Central memory CD8-positive, alpha-beta T cell (primary cell): ENCODE data around the gene CCDC28B.
A peak's percentile ranks its signal among the peaks of the same experiment; 100 is the strongest.

Experiments used
- ATAC-seq: fragments of 150-1000 bp; cut with Tn5 transposase; replicated peaks from 2 replicates; pipeline ENCODE4 v1.10.0; 2022; ENCODE audit warnings: mild to moderate bottlenecking, moderate FRiP score, moderate number of reproducible peaks; ENCODE audit not compliant: poor library complexity, severe bottlenecking; ENCODE audit errors: extremely low read depth
- DNase-seq, 2 donors: peaks; one replicate each; pipeline ENCODE4 v3.0.0; 2021; ENCODE audit warnings: low spot score in 2 of 2
- H3K27ac Mint-ChIP-seq: one replicate; pipeline ENCODE4 v1.8.0; 2022; ENCODE audit warnings: low read depth, mild to moderate bottlenecking, moderate library complexity, mixed read lengths
- H3K27me3 Mint-ChIP-seq: one replicate; pipeline ENCODE4 v1.8.0; 2022; ENCODE audit warnings: mixed read lengths
- H3K36me3 Mint-ChIP-seq: one replicate; pipeline ENCODE4 v1.8.0; 2022; ENCODE audit warnings: mild to moderate bottlenecking, moderate library complexity, mixed read lengths; ENCODE audit not compliant: insufficient read depth
- H3K4me1 Mint-ChIP-seq: one replicate; pipeline ENCODE4 v1.8.0; 2022; ENCODE audit warnings: mixed read lengths
- H3K4me3 Mint-ChIP-seq: one replicate; pipeline ENCODE4 v1.8.0; 2022; ENCODE audit warnings: mild to moderate bottlenecking, moderate library complexity, mixed read lengths
- H3K9me3 Mint-ChIP-seq: one replicate; pipeline ENCODE4 v1.8.0; 2022; ENCODE audit warnings: mixed read lengths

The CCDC28B gene

DNA sequence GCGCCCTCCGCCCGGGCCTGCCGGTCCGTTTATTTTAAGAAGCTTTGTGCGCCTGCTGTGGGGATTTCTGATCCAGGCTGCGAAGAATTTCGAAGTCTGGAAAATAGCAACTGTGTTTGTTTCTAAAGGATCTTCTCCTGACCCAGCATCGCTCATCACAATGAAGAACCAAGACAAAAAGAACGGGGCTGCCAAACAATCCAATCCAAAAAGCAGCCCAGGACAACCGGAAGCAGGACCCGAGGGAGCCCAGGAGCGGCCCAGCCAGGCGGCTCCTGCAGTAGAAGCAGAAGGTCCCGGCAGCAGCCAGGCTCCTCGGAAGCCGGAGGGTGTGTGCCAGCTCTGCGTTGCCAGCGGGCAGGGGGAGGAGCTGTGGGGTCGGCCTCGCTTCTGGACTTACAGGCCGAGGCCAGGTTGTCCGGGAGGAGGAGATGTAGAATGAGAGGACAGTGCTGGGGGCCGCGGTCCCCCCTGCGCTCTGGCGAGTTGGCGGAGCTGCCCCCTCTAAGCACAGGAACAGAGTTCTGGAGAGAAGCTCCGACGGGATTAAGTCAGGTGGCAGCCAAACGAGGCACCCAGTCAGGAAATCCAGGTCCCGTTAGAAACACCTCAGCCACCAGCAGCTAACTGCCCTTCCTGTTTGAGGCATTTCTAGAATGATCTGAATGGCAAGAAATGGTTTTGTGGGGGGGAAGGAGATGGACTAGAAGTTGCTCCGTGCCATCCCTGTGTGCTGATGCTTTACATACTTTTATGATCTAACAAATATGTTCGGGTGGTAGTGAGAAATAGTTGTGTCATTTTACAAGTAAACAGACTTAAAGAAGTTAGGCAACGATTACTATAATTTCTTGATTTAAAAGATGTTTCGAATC is 20.0 kb upstream of the CCDC28B start:
- DNase-seq (no peak), ATAC-seq (peak; percentile 24)
- H3K27ac Mint-ChIP-seq, result peak overlapping the region; percentile 97
- no peaks in the 10 kb centered on the region for H3K27me3 Mint-ChIP-seq
- H3K36me3 Mint-ChIP-seq, result peaks cover 36% of the 10 kb centered on the region
- peaks cover 43% of the 10 kb centered on the region for H3K4me1 Mint-ChIP-seq
- H3K4me3 Mint-ChIP-seq, result peak overlapping the region; percentile 92
- H3K9me3 Mint-ChIP-seq, result no peaks in the 10 kb centered on the region

DNA sequence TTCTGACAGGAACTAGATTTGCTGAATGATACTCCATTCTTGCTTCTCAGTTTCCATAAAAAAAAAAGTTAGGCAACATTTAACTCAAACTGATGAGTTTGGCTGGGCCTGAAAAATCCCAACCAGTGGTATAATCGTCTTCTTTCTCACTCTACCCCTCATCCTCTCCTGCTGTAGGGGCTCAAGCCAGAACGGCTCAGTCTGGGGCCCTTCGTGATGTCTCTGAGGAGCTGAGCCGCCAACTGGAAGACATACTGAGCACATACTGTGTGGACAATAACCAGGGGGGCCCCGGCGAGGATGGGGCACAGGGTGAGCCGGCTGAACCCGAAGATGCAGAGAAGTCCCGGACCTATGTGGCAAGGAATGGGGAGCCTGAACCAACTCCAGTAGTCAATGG is 19.3 kb upstream of the CCDC28B start:
- H3K4me3 Mint-ChIP-seq, result peak overlapping the region; percentile 92
- peak overlapping the region; percentile 97 for H3K27ac Mint-ChIP-seq
- H3K27me3 Mint-ChIP-seq, result no peaks in the 10 kb centered on the region
- H3K9me3 Mint-ChIP-seq, result no peaks in the 10 kb centered on the region
- H3K36me3 Mint-ChIP-seq, result peaks cover 39% of the 10 kb centered on the region
- peaks cover 47% of the 10 kb centered on the region for H3K4me1 Mint-ChIP-seq
- DNase-seq (no peak), ATAC-seq (no peak)

DNA sequence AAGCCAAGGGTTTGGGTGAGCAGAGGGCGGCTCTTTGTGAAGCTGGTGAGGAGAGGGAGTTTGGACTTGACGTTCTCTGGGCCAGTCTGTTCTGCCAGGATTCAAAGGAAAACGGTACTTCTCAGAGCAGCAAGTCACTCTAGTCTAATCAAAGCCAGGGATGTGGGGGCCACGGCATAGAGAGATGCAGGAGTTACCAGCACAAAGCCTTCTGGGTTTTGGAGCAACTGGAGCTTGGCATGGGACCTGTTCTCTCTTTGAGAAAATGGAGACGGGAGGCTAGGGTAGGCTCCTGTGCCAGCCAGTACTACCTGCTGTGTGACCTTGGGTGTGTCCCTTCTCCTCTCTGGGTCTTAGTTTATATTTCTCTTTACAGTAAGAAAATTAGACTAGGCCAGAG is 18.8 kb upstream of the CCDC28B start:
- DNase-seq, result no peak
- peaks cover 44% of the 10 kb centered on the region for H3K36me3 Mint-ChIP-seq
- ATAC-seq, result no peak
- peaks cover 52% of the 10 kb centered on the region for H3K4me1 Mint-ChIP-seq
- H3K27ac Mint-ChIP-seq, result peak overlapping the region; percentile 97
- H3K4me3 Mint-ChIP-seq, result peak overlapping the region; percentile 92
- H3K9me3 Mint-ChIP-seq, result no peaks in the 10 kb centered on the region
- H3K27me3 Mint-ChIP-seq, result no peaks in the 10 kb centered on the region

DNA sequence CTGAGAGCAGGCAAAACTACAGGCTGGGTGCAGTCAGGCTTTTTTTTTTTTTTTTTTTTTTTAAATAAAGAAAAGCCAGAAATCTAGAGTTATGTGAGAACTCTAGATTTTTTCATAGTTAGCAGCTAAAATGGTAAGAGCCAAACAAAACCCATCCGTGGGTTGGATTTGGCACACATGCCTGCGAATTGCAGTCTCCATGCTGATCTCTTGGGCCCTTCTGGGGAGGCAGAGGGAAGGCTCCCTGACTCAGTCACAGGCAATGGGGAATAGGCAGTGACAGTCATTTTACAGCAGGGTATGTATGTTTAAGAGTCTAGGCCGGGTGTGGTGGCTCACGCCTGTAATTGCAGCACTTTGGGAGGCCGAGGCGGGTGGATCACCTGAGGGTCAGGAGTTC is 18.3 kb upstream of the CCDC28B start:
- H3K4me1 Mint-ChIP-seq, result peaks cover 55% of the 10 kb centered on the region
- no peak for DNase-seq

DNA sequence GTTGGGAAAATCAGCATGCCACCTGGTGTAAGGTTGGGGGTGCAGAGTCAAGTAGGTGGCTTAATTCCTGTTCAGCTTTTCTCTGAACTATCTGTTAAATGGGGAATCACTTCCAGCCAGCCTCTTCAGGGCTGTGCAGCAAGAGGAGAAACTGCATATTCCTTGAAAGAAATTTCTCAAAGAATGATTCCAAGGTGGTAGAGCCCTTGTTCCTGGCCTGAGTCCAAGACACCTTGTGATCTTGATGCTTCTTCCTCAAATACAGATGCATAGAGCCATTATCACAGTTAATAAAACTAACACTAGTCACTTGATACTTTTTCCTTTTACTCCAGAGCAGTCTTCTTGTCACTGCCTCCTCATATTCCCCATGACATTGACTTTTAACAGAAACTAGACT is 15.7 kb upstream of the CCDC28B start:
- no peak overlapping the region for H3K4me3 Mint-ChIP-seq
- no peaks in the 10 kb centered on the region for H3K27me3 Mint-ChIP-seq
- peaks cover 51% of the 10 kb centered on the region for H3K36me3 Mint-ChIP-seq
- H3K4me1 Mint-ChIP-seq, result peaks cover 51% of the 10 kb centered on the region
- ATAC-seq, result no peak
- H3K27ac Mint-ChIP-seq, result no peak overlapping the region
- H3K9me3 Mint-ChIP-seq, result no peaks in the 10 kb centered on the region
- no peak for DNase-seq

More for the DNA sequence above, 18.3 kb upstream of the CCDC28B start:
- no peak for ATAC-seq
- Mint-ChIP-seq H3K9me3 (no peaks in the 10 kb centered on the region), H3K4me3 (no peak overlapping the region), H3K27me3 (no peaks in the 10 kb centered on the region), H3K36me3 (peaks cover 46% of the 10 kb centered on the region), H3K27ac (peak overlapping the region; percentile 58)

DNA sequence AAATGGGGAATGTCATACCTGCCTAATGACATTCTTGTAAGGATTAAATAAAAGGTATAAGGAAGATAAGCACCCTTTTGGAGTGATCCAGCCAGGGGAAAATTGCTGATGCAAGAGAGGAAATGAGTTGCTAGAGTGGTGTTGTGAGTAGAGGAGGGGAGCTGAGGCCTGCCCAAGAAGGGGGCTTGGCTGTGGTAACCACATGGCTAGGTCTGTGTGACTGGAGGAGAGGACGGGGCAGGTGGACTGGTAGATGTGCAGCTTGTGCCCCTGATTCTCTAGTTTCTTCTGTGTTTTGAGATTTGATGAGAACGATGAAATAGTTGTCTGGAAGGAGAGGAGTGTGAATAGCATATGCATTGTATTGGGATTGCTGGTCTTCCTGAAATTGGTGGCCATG is 14.3 kb upstream of the CCDC28B start:
- no peak for DNase-seq
- Mint-ChIP-seq H3K9me3 (no peaks in the 10 kb centered on the region), H3K27me3 (no peaks in the 10 kb centered on the region), H3K36me3 (peaks cover 57% of the 10 kb centered on the region), H3K4me1 (peaks cover 37% of the 10 kb centered on the region), H3K4me3 (no peak overlapping the region), H3K27ac (no peak overlapping the region)
- no peak for ATAC-seq

DNA sequence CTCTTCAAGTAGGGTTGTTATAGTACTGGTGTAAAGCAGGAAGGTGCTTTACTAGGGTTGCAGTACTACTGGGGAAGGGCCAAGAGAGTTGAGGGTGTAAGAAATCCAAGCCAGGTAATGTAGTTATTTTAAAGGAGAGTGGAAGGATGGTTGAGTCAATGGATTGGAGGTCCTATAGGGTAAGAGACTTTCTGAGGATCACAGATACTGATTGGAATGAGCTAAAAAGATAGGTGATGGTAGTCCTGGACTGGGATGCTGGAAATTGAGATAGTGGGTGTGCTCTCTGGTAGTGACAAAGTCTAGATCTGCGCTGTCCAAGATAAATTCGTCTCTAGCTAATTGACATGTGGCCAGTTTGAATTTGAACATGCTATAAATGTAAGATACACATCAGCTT is 13.9 kb upstream of the CCDC28B start:
- H3K36me3 Mint-ChIP-seq, result peaks cover 57% of the 10 kb centered on the region

DNA sequence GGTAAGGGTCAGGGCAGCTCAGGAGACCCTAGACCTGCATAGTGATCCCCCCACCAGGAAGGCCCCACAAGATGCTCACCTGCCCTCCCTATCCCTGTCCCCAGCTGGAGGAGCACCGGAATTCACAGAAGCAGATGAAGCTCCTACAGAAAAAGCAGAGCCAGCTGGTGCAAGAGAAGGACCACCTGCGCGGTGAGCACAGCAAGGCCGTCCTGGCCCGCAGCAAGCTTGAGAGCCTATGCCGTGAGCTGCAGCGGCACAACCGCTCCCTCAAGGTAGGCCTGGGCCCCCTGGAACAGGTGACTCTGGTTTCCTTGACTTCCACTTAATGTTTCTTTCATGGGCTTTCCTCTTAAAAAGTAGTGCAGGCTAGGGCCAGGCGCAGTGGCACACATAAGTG is 12.5 kb upstream of the CCDC28B start:
- Mint-ChIP-seq H3K4me3 (no peak overlapping the region), H3K36me3 (peaks cover 65% of the 10 kb centered on the region), H3K4me1 (peaks cover 30% of the 10 kb centered on the region), H3K27me3 (no peaks in the 10 kb centered on the region), H3K27ac (no peak overlapping the region), H3K9me3 (no peaks in the 10 kb centered on the region)
- ATAC-seq, result no peak
- DNase-seq, result no peak

More for the DNA sequence above, 13.9 kb upstream of the CCDC28B start:
- ATAC-seq, result no peak
- H3K9me3 Mint-ChIP-seq, result no peaks in the 10 kb centered on the region
- peaks cover 33% of the 10 kb centered on the region for H3K4me1 Mint-ChIP-seq
- H3K27me3 Mint-ChIP-seq, result no peaks in the 10 kb centered on the region
- DNase-seq, result no peak
- H3K27ac Mint-ChIP-seq, result no peak overlapping the region
- H3K4me3 Mint-ChIP-seq, result no peak overlapping the region

DNA sequence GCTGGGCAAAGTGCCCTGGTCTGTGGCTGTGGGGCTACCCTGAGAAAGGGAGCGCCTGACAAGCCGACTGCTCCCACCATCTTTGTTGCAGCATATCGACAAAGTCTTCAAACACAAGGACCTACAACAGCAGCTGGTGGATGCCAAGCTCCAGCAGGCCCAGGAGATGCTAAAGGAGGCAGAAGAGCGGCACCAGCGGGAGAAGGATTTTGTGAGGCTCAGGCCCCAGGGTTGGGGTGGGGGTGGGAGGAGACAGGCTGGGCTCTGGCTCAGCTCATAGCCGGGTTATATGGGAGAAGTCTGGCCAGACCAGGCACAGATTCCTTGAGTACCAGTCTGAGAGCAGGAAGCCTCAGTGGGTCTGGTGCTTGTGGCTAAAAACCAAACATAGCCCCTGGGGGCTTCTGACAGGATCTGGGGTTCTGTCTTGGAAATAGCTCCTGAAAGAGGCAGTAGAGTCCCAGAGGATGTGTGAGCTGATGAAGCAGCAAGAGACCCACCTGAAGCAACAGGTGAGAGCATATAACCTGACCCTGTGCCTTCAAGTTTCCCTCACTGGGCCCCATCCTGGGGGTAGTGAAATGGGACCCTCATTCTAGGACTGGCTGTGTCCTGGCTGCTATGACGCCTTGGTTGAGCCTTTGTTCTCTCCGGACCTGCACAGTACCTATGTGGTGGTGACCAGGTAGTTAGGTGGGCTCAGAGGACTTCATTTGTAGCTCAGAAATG is 8.0 kb upstream of the CCDC28B start:
- no peaks in the 10 kb centered on the region for H3K27me3 Mint-ChIP-seq
- no peak overlapping the region for H3K27ac Mint-ChIP-seq
- peaks cover 31% of the 10 kb centered on the region for H3K4me1 Mint-ChIP-seq
- H3K4me3 Mint-ChIP-seq, result no peak overlapping the region
- peaks cover 71% of the 10 kb centered on the region for H3K36me3 Mint-ChIP-seq
- ATAC-seq (no peak), DNase-seq (no peak)
- no peaks in the 10 kb centered on the region for H3K9me3 Mint-ChIP-seq

DNA sequence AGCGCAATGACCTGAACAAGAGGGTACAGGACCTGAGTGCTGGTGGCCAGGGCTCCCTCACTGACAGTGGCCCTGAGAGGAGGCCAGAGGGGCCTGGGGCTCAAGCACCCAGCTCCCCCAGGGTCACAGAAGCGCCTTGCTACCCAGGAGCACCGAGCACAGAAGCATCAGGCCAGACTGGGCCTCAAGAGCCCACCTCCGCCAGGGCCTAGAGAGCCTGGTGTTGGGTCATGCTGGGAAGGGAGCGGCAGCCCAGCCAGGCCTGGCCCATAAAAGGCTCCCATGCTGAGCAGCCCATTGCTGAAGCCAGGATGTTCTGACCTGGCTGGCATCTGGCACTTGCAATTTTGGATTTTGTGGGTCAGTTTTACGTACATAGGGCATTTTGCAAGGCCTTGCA is 5.4 kb upstream of the CCDC28B start:
- H3K4me3 Mint-ChIP-seq, result no peak overlapping the region
- H3K27me3 Mint-ChIP-seq, result no peaks in the 10 kb centered on the region
- H3K27ac Mint-ChIP-seq, result no peak overlapping the region
- peaks cover 55% of the 10 kb centered on the region for H3K36me3 Mint-ChIP-seq
- ATAC-seq (no peak), DNase-seq (no peak)
- no peaks in the 10 kb centered on the region for H3K9me3 Mint-ChIP-seq
- H3K4me1 Mint-ChIP-seq, result peaks cover 34% of the 10 kb centered on the region

DNA sequence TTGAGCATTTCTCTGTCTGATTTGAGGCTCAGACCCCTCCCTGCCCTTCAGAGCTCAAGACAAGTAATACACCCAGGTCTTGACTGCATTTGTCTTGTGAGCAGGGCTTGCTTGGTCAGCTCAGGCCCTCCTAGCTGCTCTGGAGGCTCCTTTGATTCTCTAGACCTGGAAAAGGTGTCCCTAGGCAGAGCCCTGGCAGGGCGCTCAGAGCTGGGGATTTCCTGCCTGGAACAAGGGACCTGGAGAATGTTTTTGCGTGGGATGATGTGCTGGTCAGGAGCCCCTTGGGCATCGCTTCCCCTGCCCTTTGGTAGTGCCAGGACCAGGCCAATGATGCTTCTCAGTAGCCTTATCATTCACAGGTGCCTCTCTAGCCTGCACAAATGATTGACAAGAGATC is 4.9 kb upstream of the CCDC28B start:
- Mint-ChIP-seq H3K27ac (peak overlapping the region; percentile 41), H3K36me3 (peaks cover 52% of the 10 kb centered on the region), H3K4me3 (no peak overlapping the region), H3K27me3 (no peaks in the 10 kb centered on the region), H3K4me1 (peaks cover 39% of the 10 kb centered on the region), H3K9me3 (no peaks in the 10 kb centered on the region)
- DNase-seq (no peak), ATAC-seq (no peak)

DNA sequence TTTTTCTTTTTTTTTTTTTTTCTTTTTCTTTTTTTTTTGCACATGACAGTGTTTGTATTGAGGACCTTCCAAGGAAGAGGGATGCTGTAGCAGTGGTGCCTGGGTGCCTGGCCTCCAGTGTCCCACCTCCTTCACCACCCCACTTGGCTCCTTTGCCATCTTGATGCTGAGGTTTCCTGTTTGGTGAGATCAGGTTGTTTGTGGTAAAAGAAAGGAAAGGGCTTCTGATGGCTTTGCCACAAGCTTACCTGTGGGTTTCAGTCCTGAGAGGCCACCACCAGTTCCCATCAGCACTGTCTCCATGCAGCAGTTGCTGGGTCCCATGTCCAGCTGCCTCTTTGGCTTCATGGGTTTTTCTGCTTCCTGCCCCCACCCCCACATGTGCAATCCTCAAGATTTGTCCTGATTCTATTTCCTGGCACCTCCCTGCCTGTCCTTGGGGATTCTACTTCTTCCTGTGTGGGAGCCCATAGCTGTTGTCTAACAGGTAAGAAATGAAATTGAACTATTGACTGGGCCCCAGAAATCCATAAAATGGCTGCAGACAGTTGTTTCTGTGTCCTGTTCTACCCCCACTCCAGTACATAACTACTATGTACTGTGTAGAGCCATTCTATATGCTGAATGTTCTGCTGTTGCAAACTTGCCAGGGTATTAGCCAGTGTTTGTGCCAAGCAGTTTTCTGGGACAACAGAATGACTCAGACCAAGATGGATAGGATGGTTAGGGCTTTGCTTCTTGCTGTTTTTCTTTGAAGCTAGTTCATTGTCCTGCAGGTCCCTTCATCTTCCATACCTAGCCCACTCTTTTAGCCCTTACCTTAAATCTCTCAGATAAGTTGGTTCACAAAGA is 4.2 kb upstream of the CCDC28B start:
- Mint-ChIP-seq H3K36me3 (peaks cover 45% of the 10 kb centered on the region), H3K4me3 (peak overlapping the region; percentile 69), H3K27ac (peak overlapping the region; percentile 41), H3K4me1 (peaks cover 43% of the 10 kb centered on the region), H3K27me3 (no peaks in the 10 kb centered on the region), H3K9me3 (no peaks in the 10 kb centered on the region)
- DNase-seq (no peak), ATAC-seq (peak; percentile 7)
